ENCODE results near the gene GPR4.
A peak's percentile ranks its signal among the peaks of the same experiment; 100 is the strongest.
"Not testable (repeated sequence)": the region's sequence is repeated elsewhere in the genome, so short reads cannot be mapped to it uniquely, and the experiment has no call there.

GPR4 gene

GRCh38 chr19:45621976-45622503 is 20.0 kb upstream of the GPR4 start:
- DNase-seq: no peak

GRCh38 chr19:45621389-45621788 is 19.4 kb upstream of the GPR4 start:
- DNase-seq: no peak

- DNase-seq: no peak
Measured at GRCh38 chr19:45616704-45617017, 14.6 kb upstream of the GPR4 start.

GRCh38 chr19:45615795-45616703 is 14.0 kb upstream of the GPR4 start:
- peak; percentile 68 for DNase-seq

- not testable (repeated sequence) for DNase-seq
Measured at GRCh38 chr19:45615056-45615455, 13.0 kb upstream of the GPR4 start.

- DNase-seq: no peak
Measured at GRCh38 chr19:45613926-45614725, 12.1 kb upstream of the GPR4 start.

GRCh38 chr19:45608948-45609347 is 6.9 kb upstream of the GPR4 start:
- no peak for DNase-seq

GRCh38 chr19:45607071-45608029 is 5.3 kb upstream of the GPR4 start:
- peak; percentile 33 for DNase-seq

- DNase-seq: no peak
Measured at GRCh38 chr19:45601115-45601514, 897 bp downstream of the GPR4 start.

GRCh38 chr19:45600340-45600885 is 1.6 kb downstream of the GPR4 start:
- no peak for DNase-seq

GRCh38 chr19:45599286-45599685 is 2.7 kb downstream of the GPR4 start:
- no peak for DNase-seq

GRCh38 chr19:45598267-45599001 is 3.6 kb downstream of the GPR4 start:
- no peak for DNase-seq

- no peak for DNase-seq
Measured at GRCh38 chr19:45597425-45598111, 4.4 kb downstream of the GPR4 start.

- DNase-seq: no peak
Measured at GRCh38 chr19:45595814-45596213, 6.2 kb downstream of the GPR4 start.

- no peak for DNase-seq
Measured at GRCh38 chr19:45593520-45593919, 8.5 kb downstream of the GPR4 start.

- no peak for DNase-seq
Measured at GRCh38 chr19:45592366-45592765, 9.6 kb downstream of the GPR4 start.

GRCh38 chr19:45591638-45592005 is 10.4 kb downstream of the GPR4 start:
- DNase-seq: no peak

- no peak for DNase-seq
Measured at GRCh38 chr19:45591004-45591637, 10.9 kb downstream of the GPR4 start.

GRCh38 chr19:45590300-45591003 is 11.6 kb downstream of the GPR4 start:
- no peak for DNase-seq

GRCh38 chr19:45589768-45590167 is 12.2 kb downstream of the GPR4 start:
- no peak for DNase-seq

All from T-helper 9 cell (primary cell).